ENCODE results near the gene STYXL1.

DNA sequence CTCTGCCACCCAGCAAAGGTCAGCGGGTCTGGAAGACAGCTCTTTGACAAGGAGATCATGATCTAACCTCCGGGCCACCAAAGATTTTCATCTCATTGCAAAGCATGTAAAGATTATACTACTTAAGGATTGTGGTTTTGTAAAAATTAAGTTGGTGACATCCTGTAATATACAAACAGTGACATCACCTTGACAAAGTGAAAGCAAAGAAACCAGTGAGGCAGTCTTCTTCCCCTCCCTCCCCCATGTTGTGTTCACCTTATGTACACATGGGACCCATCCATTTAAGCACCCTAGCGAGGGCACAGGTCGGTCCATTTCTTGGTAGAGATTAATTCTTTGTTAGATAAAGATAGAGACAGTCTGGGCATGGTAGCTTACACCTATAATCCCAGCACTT lies 4.0 kb upstream of the STYXL1 start:
- TF ChIP-seq, protein P1, sequence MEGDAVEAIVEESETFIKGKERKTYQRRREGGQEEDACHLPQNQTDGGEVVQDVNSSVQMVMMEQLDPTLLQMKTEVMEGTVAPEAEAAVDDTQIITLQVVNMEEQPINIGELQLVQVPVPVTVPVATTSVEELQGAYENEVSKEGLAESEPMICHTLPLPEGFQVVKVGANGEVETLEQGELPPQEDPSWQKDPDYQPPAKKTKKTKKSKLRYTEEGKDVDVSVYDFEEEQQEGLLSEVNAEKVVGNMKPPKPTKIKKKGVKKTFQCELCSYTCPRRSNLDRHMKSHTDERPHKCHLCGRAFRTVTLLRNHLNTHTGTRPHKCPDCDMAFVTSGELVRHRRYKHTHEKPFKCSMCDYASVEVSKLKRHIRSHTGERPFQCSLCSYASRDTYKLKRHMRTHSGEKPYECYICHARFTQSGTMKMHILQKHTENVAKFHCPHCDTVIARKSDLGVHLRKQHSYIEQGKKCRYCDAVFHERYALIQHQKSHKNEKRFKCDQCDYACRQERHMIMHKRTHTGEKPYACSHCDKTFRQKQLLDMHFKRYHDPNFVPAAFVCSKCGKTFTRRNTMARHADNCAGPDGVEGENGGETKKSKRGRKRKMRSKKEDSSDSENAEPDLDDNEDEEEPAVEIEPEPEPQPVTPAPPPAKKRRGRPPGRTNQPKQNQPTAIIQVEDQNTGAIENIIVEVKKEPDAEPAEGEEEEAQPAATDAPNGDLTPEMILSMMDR (conservative IDR thresholded peaks at IDR 0.05 in 1 of 2, IDR thresholded peaks at IDR 0.05 in 1 of 2; ENCODE audit: extremely low read depth in 1 of 2, insufficient read depth in 1 of 2, low read depth in 1 of 2, low read length in 2 of 2) = no peak
- TF ChIP-seq EZH2 (IDR thresholded peaks at IDR 0.05; ENCODE audit: borderline replicate concordance, low read length) = no peak

All from mammary epithelial cell (primary cell).